Omental fat pad (tissue), 4 donors: ENCODE measurements around the gene NSD1. TPM values are rescaled to one million over a fixed set of nuclear protein-coding genes. Genes with fewer than 3 reads are reported as not detected.
"Not testable (repeated sequence)": the region's sequence is repeated elsewhere in the genome, so short reads cannot be mapped to it uniquely, and the experiment has no call there.

Experiments
- ATAC-seq: fragments of 150-250 bp; one replicate; pipeline ENCODE4 v1.9.1; 2016; ENCODE audit warnings: mild to moderate bottlenecking, moderate library complexity; ENCODE audit not compliant: low FRiP score
- DNase-seq: peaks from one replicate; pipeline ENCODE4 v3.0.0-alpha.2; 2019; ENCODE audit warnings: low spot score
- total RNA-seq, 4 donors: library from RNA; depleted of rRNA; stranded (reverse); fragments of >200 nt; gene quantifications; one replicate each; pipeline ENCODE4 v1.1.0, GENCODE V29; 2016
- TF ChIP-seq, protein P1 (sequence below), 3 donors: fragments of 450-650 bp; IDR thresholded peaks; one replicate each; pipeline ENCODE4 v1.5.1; 2016 to 2017; ENCODE audit warnings: antibody characterized with exemption in 3 of 3, mild to moderate bottlenecking in 3 of 3, moderate library complexity in 2 of 3

The NSD1 gene
- total RNA-seq, 4 donors from 2014 or later, result 32.3 to 52.6 (median 36.1) TPM

DNA sequence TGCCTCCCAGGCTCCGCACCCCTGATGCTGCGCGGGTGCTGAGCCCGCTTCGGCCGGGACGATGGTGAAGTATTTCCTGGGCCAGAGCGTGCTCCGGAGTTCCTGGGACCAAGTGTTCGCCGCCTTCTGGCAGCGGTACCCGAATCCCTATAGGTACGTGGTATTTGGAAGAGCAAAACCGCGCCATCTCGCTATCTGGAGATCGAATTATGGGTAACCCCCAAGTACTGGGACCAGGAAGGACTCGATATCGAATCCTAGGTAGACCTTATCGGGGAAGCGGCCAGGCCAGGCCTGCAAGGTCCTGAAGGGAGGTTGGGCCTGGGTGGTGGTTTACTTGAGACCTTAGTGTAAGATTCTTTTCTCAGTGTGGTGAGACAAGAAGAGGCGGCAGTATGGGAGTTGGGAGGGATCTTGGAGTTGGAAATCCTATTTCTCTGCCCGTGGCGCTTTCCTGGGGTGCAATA, 170.4 kb downstream of the NSD1 start:
- DNase-seq (no peak), ATAC-seq (no peak)
- TF ChIP-seq, protein P1, sequence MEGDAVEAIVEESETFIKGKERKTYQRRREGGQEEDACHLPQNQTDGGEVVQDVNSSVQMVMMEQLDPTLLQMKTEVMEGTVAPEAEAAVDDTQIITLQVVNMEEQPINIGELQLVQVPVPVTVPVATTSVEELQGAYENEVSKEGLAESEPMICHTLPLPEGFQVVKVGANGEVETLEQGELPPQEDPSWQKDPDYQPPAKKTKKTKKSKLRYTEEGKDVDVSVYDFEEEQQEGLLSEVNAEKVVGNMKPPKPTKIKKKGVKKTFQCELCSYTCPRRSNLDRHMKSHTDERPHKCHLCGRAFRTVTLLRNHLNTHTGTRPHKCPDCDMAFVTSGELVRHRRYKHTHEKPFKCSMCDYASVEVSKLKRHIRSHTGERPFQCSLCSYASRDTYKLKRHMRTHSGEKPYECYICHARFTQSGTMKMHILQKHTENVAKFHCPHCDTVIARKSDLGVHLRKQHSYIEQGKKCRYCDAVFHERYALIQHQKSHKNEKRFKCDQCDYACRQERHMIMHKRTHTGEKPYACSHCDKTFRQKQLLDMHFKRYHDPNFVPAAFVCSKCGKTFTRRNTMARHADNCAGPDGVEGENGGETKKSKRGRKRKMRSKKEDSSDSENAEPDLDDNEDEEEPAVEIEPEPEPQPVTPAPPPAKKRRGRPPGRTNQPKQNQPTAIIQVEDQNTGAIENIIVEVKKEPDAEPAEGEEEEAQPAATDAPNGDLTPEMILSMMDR (IDR thresholded peaks at IDR 0.05), result no peak

DNA sequence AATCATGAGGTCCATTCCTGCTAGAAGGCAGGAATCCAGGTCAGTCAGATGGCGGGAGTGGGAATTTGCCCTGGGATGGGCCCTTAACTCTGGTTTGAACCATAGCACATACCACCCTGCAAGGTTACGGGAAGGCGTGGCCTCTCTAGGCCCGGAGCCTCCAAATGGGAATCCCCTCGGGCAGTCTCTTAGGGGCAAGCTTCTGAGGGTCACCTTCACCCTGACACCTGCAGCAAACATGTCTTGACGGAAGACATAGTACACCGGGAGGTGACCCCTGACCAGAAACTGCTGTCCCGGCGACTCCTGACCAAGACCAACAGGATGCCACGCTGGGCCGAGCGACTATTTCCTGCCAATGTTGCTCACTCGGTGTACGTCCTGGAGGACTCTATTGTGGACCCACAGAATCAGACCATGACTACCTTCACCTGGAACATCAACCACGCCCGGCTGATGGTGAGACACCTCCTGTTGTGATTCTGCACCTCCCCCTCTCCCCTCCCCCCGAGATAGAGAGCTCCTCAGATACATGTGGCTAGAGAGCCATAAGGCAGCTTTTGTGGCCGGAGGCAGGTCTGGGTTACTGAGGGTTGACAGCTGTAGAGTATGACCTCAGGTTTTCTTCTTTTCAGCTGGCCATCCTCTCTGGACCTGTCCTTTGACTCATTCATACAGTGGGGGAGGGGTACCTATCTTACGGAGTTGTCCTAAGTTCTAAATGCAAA, 171.0 kb downstream of the NSD1 start:
- TF ChIP-seq, protein P1 (IDR thresholded peaks at IDR 0.05), result no peak
- no peak for ATAC-seq
- no peak for DNase-seq

DNA sequence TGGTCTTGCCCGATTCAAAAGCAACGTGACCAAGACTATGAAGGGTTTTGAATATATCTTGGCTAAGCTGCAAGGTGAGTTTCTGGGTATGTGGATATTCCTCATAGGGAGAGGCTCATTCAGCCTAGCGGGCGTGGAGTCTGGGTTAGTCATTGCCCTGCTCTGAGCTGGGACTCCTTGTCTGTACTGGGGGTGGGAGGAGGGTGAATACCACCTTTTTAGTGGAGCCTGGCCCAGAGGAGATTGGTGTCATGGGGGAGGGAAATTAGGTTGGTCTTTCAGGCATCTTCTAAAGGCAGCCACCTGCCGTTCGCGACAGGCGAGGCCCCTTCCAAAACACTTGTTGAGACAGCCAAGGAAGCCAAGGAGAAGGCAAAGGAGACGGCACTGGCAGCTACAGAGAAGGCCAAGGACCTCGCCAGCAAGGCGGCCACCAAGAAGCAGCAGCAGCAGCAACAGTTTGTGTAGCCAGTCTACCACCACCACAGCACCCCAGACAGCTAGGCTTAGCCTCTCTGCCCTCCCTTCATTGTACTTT, 172.6 kb downstream of the NSD1 start:
- not testable (repeated sequence) for ATAC-seq, DNase-seq

DNA sequence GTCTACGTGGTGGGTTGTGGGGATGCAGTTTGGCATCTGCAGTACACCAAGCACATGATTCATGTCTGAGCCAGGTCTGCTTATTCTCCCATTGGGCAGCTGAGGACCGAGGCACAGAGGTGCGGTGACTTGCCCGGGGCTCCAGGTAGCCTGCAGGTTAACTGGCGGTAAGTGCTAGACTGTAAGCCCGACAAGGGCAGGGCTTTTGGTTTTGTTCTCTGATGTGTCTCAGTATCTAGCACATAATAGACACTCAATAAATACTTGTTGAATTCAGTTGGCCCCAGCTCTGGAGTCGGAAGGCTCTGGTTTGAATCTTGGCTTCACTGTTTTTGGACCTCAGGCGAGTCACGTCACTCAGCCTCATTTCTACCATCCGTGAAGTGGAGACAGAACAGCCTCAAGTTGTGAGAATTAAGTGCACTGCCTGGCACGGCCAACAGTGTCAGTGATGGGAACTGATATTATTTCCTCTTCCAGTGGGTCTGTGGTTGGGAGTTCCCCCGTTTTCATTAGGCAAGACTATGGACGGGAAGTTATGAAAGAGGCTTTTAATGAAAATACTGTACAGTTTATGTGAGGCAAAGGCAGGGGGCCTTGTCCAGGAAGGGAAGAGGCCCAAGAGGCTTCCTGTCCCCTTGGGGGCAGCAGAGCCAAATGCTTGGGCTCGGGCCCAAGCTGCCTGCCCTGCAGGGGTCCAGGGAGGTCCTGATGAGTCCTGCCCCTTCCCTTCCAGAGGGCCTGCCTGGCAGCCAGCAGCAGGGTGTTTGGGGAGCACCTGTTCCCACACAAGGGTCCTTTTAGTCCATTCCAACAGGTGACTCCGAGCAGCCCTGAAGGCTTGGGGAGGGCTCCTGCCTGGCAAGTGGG, 173.3 kb downstream of the NSD1 start:
- TF ChIP-seq, protein P1 (IDR thresholded peaks at IDR 0.05), result no peak
- DNase-seq, result no peak
- no peak for ATAC-seq

DNA sequence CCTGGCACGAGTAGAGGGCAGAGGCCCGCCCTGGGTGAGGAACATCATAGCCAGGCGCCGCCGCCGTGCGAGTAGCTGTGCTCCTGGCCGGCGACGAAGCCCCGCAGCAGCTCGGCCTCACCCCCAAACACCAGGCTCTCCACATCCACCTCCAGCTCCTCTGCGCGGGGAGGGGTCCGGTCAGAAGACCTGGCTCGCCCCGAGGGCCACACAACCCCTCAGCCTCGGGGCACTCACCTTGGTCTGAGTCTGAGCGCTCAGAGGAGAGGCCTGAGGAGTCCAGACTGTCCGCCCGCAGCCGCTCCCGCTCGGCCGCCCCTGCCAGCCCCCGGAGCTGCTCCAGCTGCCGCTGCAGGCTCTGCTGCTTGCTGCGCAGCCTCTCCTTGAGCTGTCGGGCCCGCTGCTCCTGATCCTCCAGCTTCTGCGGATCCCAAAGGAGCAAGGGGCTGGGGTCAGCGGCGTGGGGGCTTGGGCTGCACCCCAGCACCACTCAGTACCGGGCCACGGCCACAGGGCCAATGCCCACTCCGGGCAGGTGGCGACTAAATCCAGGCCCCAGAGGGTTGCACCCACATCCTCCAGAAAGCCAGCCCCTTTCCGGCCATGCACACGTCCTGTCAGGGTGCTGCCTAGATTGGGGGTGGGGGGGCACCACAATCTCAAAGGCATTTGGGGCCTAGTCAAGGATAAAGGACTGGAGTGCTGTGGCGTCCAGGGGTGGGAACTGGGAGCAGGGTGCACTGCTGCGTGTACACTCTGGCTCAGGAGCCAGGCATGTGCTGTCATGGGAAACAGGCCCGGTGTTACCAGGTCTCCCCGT, 174.2 kb downstream of the NSD1 start:
- TF ChIP-seq, protein P1 (IDR thresholded peaks at IDR 0.05), result no peak
- DNase-seq (no peak), ATAC-seq (no peak)

DNA sequence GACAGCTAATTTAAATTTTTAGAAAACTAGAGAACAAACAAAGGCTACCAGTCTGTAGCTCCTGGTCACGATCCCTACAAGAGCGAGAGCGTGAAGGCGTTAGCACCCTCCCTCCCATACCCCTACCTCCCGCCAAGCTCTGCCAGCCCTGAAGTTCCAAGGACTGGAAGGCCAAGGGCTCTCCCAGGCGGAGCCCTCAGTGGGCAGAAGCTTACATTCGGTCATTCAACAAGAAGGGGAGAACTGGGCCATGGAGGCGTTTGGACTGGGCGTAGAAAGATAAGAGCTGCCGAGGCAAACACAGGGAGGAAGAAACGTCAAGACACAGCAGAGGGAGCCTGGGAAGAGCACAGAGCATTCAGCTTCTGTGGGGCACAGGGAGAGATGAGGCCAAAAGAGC, 175.2 kb downstream of the NSD1 start:
- TF ChIP-seq, protein P1 (IDR thresholded peaks at IDR 0.05), result no peak
- ATAC-seq, result no peak
- DNase-seq, result no peak
